T-cell (primary cell): ENCODE measurements around the gene IL20. TPM values are rescaled to one million over a fixed set of nuclear protein-coding genes. Genes with fewer than 3 reads are reported as not detected.
A peak's percentile ranks its signal among the peaks of the same experiment; 100 is the strongest.

Experiments used
- ATAC-seq, 4 experiments: fragments of 200-7000 bp in 3 of 4; fragments of 150-1000 bp in 1 of 4; cut with Tn5 transposase; replicated peaks in 1 of 4; 1 replicate in 3 of 4; 2 replicates in 1 of 4; pipeline ENCODE4 v1.10.0; 2021; ENCODE audit warnings: moderate library complexity in 3 of 4, mild to moderate bottlenecking in 2 of 4, moderate number of reproducible peaks in 1 of 4
- CTCF ChIA-PET, 2 donors: fragments of 300-600 bp; sonication (Branson Sonifier 250); formaldehyde crosslinking; loops; one replicate each; lab custom pipeline; 2022; ENCODE audit warnings: antibody characterized with exemption in 2 of 2; lab: Charles Lee
- POLR2A ChIA-PET, 2 donors: fragments of 300-600 bp; sonication (Branson Sonifier 250); formaldehyde crosslinking; loops; one replicate each; lab custom pipeline; 2022; ENCODE audit warnings: antibody characterized with exemption in 2 of 2; lab: Charles Lee
- DNase-seq, 35 experiments: peaks; one replicate each; pipeline versions ENCODE4 v3.0.0 to v3.0.0-alpha.2; 2013 to 2023
- H3K27ac ChIP-seq: one replicate; pipeline ENCODE4 v1.5.1; 2013; ENCODE audit warnings: low read length
- H3K27me3 ChIP-seq, 2 experiments: replicated peaks in 1 of 2; 1 replicate in 1 of 2; 2 replicates in 1 of 2; pipeline versions ENCODE4 v1.6.1 to v1.7.0; 2013; ENCODE audit warnings: low read length in 1 of 2, mixed read lengths in 1 of 2; ENCODE audit not compliant: control insufficient read depth in 2 of 2, insufficient read depth in 2 of 2; ENCODE audit errors: extremely low read depth in 1 of 2
- H3K36me3 ChIP-seq, 2 donors: 1 replicate in 1 of 2; 2 replicates in 1 of 2; pipeline versions ENCODE4 v1.6.1 to v1.7.0; 2013; ENCODE audit warnings: low read length in 1 of 2; ENCODE audit not compliant: control insufficient read depth in 2 of 2, insufficient read depth in 1 of 2; ENCODE audit errors: extremely low read depth in 1 of 2
- H3K4me1 ChIP-seq, 2 experiments: 1 replicate in 1 of 2; 2 replicates in 1 of 2; pipeline versions ENCODE4 v1.6.1 to v1.7.0; 2013; ENCODE audit warnings: low read length in 2 of 2, mixed read lengths in 1 of 2; ENCODE audit not compliant: insufficient read depth in 2 of 2, control insufficient read depth in 1 of 2; ENCODE audit errors: extremely low read depth in 1 of 2
- H3K4me3 ChIP-seq, 2 donors: 1 replicate in 1 of 2; 2 replicates in 1 of 2; pipeline versions ENCODE4 v1.5.1 to v1.7.0; 2013; ENCODE audit warnings: mild to moderate bottlenecking in 2 of 2, low read length in 1 of 2, moderate library complexity in 1 of 2; ENCODE audit not compliant: control insufficient read depth in 1 of 2; ENCODE audit errors: extremely low read depth in 1 of 2
- H3K9me3 ChIP-seq: 2 replicates; pipeline ENCODE4 v1.7.0; 2013
- H3K27ac Mint-ChIP-seq, 2 donors: one replicate each; pipeline ENCODE4 v1.8.0; 2020 to 2021; ENCODE audit warnings: mild to moderate bottlenecking in 2 of 2, mixed read lengths in 2 of 2
- H3K27me3 Mint-ChIP-seq, 2 donors: one replicate each; pipeline ENCODE4 v1.8.0; 2021 to 2022; ENCODE audit warnings: mixed read lengths in 2 of 2
- H3K36me3 Mint-ChIP-seq: one replicate; pipeline ENCODE4 v1.8.0; 2021; ENCODE audit warnings: mixed read lengths
- H3K4me1 Mint-ChIP-seq, 3 donors: one replicate each; pipeline ENCODE4 v1.8.0; 2020 to 2022; ENCODE audit warnings: mixed read lengths in 3 of 3, mild to moderate bottlenecking in 1 of 3
- H3K4me3 Mint-ChIP-seq, 3 donors: one replicate each; pipeline ENCODE4 v1.8.0; 2020 to 2022; ENCODE audit warnings: mild to moderate bottlenecking in 3 of 3, mixed read lengths in 3 of 3, moderate library complexity in 3 of 3
- H3K9me3 Mint-ChIP-seq, 3 donors: one replicate each; pipeline ENCODE4 v1.8.0; 2020 to 2022; ENCODE audit warnings: mixed read lengths in 3 of 3
- WGBS: methylation state at CpG from one replicate; pipeline ENCODE4 v1.1.5; 2013; ENCODE audit warnings: missing lambda C conversion rate; ENCODE audit not compliant: insufficient coverage; 5-methylcytosine and 5-hydroxymethylcytosine counted together
- total RNA-seq, 35 experiments: library from RNA in 6 of 35; stranded (reverse) in 6 of 35; fragments of 120-200 nt in 1 of 35; gene quantifications; one replicate each; pipeline versions ENCODE4 v1.2.1 to v1.2.4 and lab custom pipeline; 2013 to 2026

The IL20 gene
- total RNA-seq, 5 donors from 2014 or later (not counting 1 experiment from before 2014, with no cell fraction given) = not detected

GRCh38 chr1:206900149-206900548 lies 34.7 kb downstream of the IL20 start:
- no CpG with 5 or more reads among the region's 7 CpGs for WGBS
- peak overlapping the region; percentile 58 to 87 for H3K27ac Mint-ChIP-seq
- Histone ChIP-seq H3K27ac (peak overlapping the region; percentile 20), H3K9me3 (no peaks in the 10 kb centered on the region), H3K4me3 (no peak overlapping the region), H3K27me3 (peaks cover 0 to 7% of the 10 kb centered on the region in 2 experiments), H3K36me3 (peaks cover 16 to 26% of the 10 kb centered on the region in 2 donors), H3K4me1 (peaks cover 6 to 33% of the 10 kb centered on the region in 2 experiments)
- peaks cover 34% of the 10 kb centered on the region for H3K36me3 Mint-ChIP-seq
- H3K4me3 Mint-ChIP-seq = no peak overlapping the region
- no peaks in the 10 kb centered on the region for H3K9me3 Mint-ChIP-seq
- H3K4me1 Mint-ChIP-seq = peaks cover 70 to 85% (median 74%) of the 10 kb centered on the region in 3 donors
- no peaks in the 10 kb centered on the region for H3K27me3 Mint-ChIP-seq
- POLR2A ChIA-PET = no interaction called here
- ATAC-seq = peak in 1 of 4 experiments; percentile 12
- CTCF ChIA-PET = interaction anchor here (0.6 to 1.4 kb wide), 3 partner anchors 9 to 34 kb away, joined by 3 to 5 read pairs (median 5); no protein-coding TSS in a partner anchor
- no peak for DNase-seq

DNA sequence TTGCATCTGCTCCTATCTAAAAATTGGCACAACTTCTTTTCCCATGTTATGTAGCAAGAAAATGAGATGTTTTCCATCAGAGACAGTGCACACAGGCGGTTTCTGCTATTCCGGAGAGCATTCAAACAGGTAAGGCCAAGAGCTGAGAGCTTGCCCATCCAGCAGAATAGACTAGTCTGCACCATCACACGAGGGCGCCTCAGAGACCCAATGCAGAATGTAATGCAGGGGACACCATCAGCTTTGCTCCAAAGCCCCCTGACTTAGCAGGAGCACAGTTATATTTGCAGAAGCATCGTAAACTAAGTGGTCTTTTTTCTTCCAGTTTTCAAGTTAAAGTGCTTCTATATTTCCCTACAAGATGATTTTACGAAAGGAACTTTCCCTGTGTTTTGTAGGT lies 36.5 kb downstream of the IL20 start:
- H3K9me3 Mint-ChIP-seq = no peaks in the 10 kb centered on the region
- no peak overlapping the region for H3K4me3 Mint-ChIP-seq
- peaks cover 17 to 40% of the 10 kb centered on the region in 2 donors for H3K36me3 ChIP-seq
- H3K9me3 ChIP-seq = no peaks in the 10 kb centered on the region
- WGBS = 94% methylated on average over 4 of the region's 6 CpGs
- H3K4me3 ChIP-seq = no peak overlapping the region
- DNase-seq = no peak
- H3K27me3 Mint-ChIP-seq = no peaks in the 10 kb centered on the region
- peaks cover 49% of the 10 kb centered on the region for H3K36me3 Mint-ChIP-seq
- peak overlapping the region; percentile 58 to 87 for H3K27ac Mint-ChIP-seq
- ATAC-seq = no peak
- peaks cover 81 to 90% (median 85%) of the 10 kb centered on the region in 3 donors for H3K4me1 Mint-ChIP-seq
- H3K27me3 ChIP-seq = no peaks in the 10 kb centered on the region
- ChIA-PET POLR2A (interaction anchor here in 1 of 2 donors (0.6 kb wide), 1 partner anchor 82 kb away, joined by 3 read pairs; no protein-coding TSS in a partner anchor), CTCF (interaction anchor here in 1 of 2 donors (0.6 kb wide), 1 partner anchor 148 kb away, joined by 3 read pairs; no protein-coding TSS in a partner anchor)
- H3K4me1 ChIP-seq = peaks cover 22 to 47% of the 10 kb centered on the region in 2 experiments
- H3K27ac ChIP-seq = no peak overlapping the region

GRCh38 chr1:206902702-206903101 lies 37.3 kb downstream of the IL20 start:
- POLR2A ChIA-PET = no interaction called here
- no peak overlapping the region for H3K4me3 ChIP-seq
- Mint-ChIP-seq H3K9me3 (no peaks in the 10 kb centered on the region), H3K27me3 (no peaks in the 10 kb centered on the region), H3K36me3 (peaks cover 49% of the 10 kb centered on the region), H3K27ac (peak overlapping the region; percentile 90 to 92), H3K4me3 (no peak overlapping the region), H3K4me1 (peaks cover 76 to 91% (median 87%) of the 10 kb centered on the region in 3 donors)
- H3K36me3 ChIP-seq = peaks cover 18 to 48% of the 10 kb centered on the region in 2 donors
- DNase-seq = no peak
- CTCF ChIA-PET = no interaction called here
- H3K9me3 ChIP-seq = no peaks in the 10 kb centered on the region
- no CpG with 5 or more reads among the region's 1 CpG for WGBS
- no peak overlapping the region for H3K27ac ChIP-seq
- no peaks in the 10 kb centered on the region for H3K27me3 ChIP-seq
- ATAC-seq = no peak
- H3K4me1 ChIP-seq = peaks cover 29 to 55% of the 10 kb centered on the region in 2 experiments

DNA sequence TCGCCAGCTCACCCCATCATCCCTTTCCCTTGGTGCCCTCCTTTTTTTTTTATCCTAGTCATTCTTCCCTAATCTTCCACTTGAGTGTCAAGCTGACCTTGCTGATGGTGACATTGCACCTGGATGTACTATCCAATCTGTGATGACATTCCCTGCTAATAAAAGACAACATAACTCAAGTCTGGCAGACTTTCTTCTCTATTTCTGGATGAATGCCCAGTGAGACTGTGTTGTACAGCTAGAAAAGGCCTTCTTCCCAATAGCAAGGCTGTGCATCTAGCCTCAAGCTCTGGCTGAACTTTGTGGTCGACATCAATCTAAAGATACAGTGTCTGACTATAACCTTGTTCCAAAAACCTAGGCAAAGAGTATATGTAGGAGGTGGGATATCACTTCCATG lies 38.3 kb downstream of the IL20 start:
- peaks cover 57% of the 10 kb centered on the region for H3K36me3 Mint-ChIP-seq
- DNase-seq = no peak
- Histone ChIP-seq H3K9me3 (no peaks in the 10 kb centered on the region), H3K4me3 (no peak overlapping the region), H3K27me3 (no peaks in the 10 kb centered on the region), H3K36me3 (peaks cover 23 to 57% of the 10 kb centered on the region in 2 donors), H3K4me1 (peaks cover 39 to 62% of the 10 kb centered on the region in 2 experiments), H3K27ac (no peak overlapping the region)
- peak overlapping the region; percentile 90 to 92 for H3K27ac Mint-ChIP-seq
- H3K9me3 Mint-ChIP-seq = no peaks in the 10 kb centered on the region
- ChIA-PET POLR2A (interaction anchor here in 1 of 2 donors (0.7 kb wide), 1 partner anchor 18 kb away, joined by 3 read pairs; no protein-coding TSS in a partner anchor), CTCF (no interaction called here)
- peaks cover 84 to 95% (median 93%) of the 10 kb centered on the region in 3 donors for H3K4me1 Mint-ChIP-seq
- 100% methylated on average over 1 of the region's 2 CpGs for WGBS
- no peak for ATAC-seq
- no peaks in the 10 kb centered on the region for H3K27me3 Mint-ChIP-seq
- H3K4me3 Mint-ChIP-seq = no peak overlapping the region

DNA sequence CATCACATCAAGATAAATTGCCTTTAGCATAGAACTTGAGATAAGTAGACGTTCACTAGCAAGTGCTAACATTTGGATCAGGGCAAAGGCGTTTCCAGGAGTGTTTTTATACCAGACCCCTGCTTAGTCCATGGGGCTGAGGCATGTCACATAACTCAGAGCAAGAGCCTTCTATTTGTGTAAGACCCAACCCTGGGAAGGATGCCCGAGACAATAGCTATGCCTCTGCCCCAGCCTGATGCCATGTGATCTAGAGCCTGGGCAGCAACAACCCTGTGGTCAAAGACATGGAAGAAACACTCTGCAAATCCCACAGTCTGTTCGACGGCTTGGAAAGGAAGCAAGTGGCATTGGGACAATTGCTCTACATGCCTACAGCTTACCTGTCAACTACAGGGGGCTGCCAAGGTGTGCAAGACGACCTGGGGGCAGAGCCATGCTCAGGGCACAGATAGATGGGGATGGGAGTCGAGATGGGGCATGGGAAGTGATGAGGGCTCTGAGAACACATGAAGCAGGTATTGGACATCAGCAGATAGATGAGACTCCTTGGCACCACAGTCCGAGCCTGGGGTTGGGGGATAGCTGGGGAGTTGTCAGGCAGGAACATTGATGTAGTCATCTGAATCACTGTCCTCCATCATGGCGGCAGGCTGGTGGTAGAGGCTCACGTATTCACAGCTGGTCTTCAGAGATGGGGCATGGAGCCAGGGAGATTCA lies 39.2 kb downstream of the IL20 start:
- peaks cover 61% of the 10 kb centered on the region for H3K36me3 Mint-ChIP-seq
- no peaks in the 10 kb centered on the region for H3K9me3 Mint-ChIP-seq
- CTCF ChIA-PET = no interaction called here
- no peak for ATAC-seq
- DNase-seq = no peak
- peaks cover 83 to 92% (median 91%) of the 10 kb centered on the region in 3 donors for H3K4me1 Mint-ChIP-seq
- POLR2A ChIA-PET = no interaction called here
- H3K4me3 Mint-ChIP-seq = peak overlapping the region in 2 of 3 donors; percentile 51 to 74
- 97% methylated on average over 9 of the region's 10 CpGs for WGBS
- H3K27me3 ChIP-seq = no peaks in the 10 kb centered on the region
- no peaks in the 10 kb centered on the region for H3K27me3 Mint-ChIP-seq
- H3K27ac Mint-ChIP-seq = peak overlapping the region; percentile 90 to 92
- H3K9me3 ChIP-seq = no peaks in the 10 kb centered on the region
- peaks cover 23 to 61% of the 10 kb centered on the region in 2 donors for H3K36me3 ChIP-seq
- H3K27ac ChIP-seq = peak overlapping the region; percentile 10
- H3K4me1 ChIP-seq = peaks cover 43 to 61% of the 10 kb centered on the region in 2 experiments
- H3K4me3 ChIP-seq = no peak overlapping the region

GRCh38 chr1:206905295-206906164 lies 40.1 kb downstream of the IL20 start:
- Mint-ChIP-seq H3K4me1 (peaks cover 84 to 92% (median 90%) of the 10 kb centered on the region in 3 donors), H3K27me3 (no peaks in the 10 kb centered on the region), H3K27ac (peak overlapping the region; percentile 90 to 92), H3K9me3 (no peaks in the 10 kb centered on the region), H3K36me3 (peaks cover 63% of the 10 kb centered on the region), H3K4me3 (peak overlapping the region in 2 of 3 donors; percentile 51 to 74)
- no peaks in the 10 kb centered on the region for H3K9me3 ChIP-seq
- H3K27me3 ChIP-seq = no peaks in the 10 kb centered on the region
- peak overlapping the region in 1 of 2 donors; percentile 1 for H3K4me3 ChIP-seq
- peak; percentile 13 to 55 (median 52) for ATAC-seq
- peaks cover 50 to 63% of the 10 kb centered on the region in 2 experiments for H3K4me1 ChIP-seq
- peaks cover 28 to 69% of the 10 kb centered on the region in 2 donors for H3K36me3 ChIP-seq
- peak in 1 of 35 experiments; percentile 34 for DNase-seq
- CTCF ChIA-PET = interaction anchor here (0.5 to 1.9 kb wide), 9 partner anchors 13 to 499 kb away, joined by 3 to 7 read pairs (median 5); partner anchors contain the start of gene IL20 (in 1 of the 2)
- WGBS = 29% methylated on average over 1 of the region's 4 CpGs
- peak overlapping the region; percentile 49 for H3K27ac ChIP-seq
- POLR2A ChIA-PET = interaction anchor here in 1 of 2 donors (0.6 kb wide), 1 partner anchor 92 kb away, joined by 3 read pairs; no protein-coding TSS in a partner anchor
